DMS 273 (cell line): ENCODE measurements around the gene SPRN.
"Not testable (repeated sequence)": the region's sequence is repeated elsewhere in the genome, so short reads cannot be mapped to it uniquely, and the experiment has no call there.

Experiments used
- DNase-seq: peaks from one replicate; lab custom pipeline; 2025; ENCODE audit not compliant: unreplicated experiment; lab: John Stamatoyannopoulos, UW

The SPRN gene

DNA sequence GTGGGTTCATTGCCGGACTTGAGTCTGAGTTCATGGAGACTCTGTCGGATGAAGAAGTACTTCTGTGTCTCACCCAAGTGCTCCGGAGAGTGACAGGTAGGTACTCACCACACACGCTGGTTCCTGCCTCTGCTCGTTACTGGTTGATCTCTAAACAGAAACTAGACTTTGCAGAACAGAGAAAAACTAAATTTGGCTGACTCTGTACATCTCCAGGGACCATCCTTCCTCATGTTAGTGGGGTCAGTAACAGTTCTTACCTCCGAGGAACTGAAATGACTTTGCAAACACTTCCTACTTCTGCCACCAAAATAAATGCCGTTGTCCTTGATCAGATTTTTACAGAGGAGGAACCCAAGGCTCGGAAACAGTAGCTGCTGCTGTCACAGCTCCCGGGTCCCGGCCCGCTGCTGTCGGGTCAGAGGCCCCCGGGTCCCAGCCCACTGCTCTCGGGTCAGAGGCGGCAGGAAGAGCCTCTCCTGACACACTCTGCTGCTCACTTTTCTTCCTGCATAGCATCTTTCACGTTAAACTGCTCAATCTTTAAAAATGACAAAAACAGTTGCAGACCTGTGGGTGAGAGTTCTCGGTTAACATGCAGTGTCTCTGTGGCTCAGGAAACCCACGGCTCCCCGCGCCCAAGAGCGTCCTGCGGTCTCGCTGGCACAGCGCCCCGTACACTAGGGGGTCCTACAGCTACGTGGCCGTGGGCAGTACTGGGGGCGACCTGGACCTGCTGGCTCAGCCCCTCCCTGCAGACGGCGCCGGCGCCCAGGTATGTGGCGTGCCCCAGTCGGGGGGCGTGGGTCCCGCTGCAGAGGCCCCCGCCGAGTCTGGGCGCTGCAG lies 35.2 kb downstream of the SPRN start:
- no peak for DNase-seq

DNA sequence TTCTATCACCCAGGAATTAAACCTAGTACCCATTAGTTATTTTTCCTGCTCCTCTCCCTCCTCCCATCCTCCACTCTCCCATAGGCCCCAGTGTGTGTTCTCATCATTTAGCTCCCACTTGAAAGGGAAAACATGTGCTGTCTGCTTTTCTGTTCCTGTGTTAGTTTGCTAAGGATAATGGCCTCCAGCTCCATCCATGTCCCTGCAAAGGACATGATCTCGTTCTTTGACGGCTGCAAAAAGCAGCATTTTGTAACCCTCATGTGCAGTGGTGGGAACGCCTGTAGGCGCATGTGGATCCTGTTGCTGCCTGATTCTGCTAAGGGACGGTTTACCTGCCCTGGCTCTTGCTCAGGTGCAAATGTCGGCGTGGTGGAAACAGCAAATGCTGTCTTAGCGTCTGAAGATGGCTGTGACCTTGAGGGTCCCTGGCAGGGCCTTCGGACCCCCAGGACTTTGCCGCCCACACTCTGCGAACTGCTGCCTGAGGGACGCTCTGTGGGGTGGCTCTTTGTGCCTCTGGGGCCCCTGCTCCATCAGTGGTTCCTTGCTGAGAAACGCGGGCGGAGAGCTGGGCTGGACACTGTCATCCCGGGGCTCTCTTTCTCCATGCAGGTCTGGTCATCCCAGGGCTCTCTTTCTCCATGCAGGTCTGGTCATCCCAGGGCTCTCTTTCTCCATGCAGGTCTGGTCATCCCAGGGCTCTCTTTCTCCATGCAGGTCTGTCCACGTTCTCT lies 36.0 kb downstream of the SPRN start:
- DNase-seq: peak; percentile 49

DNA sequence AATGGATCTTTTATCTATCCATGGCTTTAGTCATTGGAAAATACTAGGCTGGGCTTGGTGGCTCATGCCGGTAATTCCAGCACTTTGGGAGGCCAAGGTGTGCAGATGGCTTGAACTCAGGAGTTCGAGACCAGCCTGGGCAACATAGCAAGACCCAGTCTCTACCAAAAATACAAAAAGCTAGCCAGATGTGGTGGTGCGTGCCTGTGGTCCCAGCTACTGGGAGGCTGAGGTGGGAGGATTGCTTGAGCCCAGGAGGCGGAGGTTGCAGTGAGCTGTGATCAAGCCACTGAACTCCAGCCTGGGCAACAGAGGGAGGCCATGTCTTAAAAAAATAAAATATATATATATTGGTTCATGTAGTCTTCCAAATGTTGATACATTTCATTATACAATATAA lies 37.5 kb downstream of the SPRN start:
- DNase-seq: not testable (repeated sequence)

DNA sequence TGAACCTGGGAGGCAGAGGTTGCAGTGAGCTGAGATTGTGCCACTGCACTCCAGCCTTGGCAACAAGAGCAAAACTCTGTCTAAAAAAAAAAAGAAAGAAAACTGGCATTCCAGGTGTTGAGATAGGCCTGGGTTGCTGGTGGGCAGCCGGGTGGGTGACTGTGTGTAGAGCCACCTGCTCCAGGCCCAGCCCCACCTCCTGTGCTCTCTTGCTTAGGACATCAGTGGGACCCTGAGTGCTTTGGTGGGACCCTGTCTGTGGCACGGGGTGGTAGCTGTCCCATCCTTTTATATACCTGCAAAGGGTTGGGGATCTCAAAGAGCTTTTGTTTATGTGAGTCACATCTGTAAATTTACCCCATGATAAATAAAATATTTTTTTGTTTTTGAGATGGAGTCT lies 39.2 kb downstream of the SPRN start:
- DNase-seq: no peak

DNA sequence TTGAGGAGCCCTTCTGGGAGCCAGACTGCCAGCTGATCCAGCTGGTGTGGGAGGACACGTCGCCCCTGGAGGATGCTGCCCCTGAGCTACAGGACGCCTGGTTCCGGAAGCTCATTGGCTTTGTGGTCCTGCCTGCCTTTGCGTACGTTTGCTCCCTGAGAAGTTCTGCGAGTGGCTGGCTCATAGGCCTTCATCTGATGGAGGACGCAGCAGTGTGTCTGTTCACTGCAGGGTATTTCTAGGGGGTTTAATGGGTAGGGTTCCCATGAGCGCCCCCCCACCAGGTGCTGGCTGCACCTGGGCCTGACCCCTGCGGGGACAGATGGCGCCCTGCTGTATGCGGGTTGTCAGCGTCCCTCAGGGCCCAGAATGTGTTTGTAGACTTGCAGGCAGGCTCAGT lies 40.4 kb downstream of the SPRN start:
- DNase-seq: no peak

DNA sequence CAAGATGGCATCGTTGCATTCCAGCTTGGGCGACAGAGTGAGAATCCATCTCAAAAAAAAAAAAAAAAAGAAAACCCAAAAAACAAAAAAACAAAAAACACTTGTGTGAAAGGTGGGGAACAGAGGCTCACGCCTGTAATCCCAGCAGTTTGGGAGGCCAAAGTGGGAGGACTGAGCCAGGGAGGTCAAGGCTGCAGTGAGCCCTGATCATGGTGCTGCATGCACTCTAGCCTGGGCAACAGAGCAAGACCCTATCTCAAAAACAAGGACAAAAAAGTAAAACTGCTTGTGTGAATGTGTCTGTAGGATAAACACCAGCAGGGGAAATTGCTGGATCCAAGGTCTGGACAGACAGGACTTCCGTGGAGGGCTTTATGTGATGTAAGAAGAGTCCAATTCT lies 40.9 kb downstream of the SPRN start:
- no peak for DNase-seq

DNA sequence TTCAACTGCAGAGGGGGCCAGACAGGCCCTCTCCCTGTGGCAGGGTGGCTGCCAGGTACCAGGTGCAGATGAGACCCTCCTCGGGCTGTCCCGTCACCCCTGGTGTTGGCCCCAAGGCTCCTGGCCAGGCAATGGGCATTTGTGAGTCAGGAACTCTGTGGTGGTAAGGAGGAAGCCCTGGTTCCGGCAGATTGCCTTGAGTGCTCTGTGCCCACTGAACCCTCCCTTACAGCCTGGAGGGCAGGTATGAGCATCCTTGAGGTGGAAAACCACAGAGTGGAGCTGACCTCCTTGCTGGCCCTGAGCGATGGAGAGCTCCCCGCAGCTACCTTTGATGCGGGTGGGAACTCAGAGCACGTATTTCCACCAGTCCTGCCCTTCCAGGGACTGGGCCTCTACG lies 43.4 kb downstream of the SPRN start:
- no peak for DNase-seq

DNA sequence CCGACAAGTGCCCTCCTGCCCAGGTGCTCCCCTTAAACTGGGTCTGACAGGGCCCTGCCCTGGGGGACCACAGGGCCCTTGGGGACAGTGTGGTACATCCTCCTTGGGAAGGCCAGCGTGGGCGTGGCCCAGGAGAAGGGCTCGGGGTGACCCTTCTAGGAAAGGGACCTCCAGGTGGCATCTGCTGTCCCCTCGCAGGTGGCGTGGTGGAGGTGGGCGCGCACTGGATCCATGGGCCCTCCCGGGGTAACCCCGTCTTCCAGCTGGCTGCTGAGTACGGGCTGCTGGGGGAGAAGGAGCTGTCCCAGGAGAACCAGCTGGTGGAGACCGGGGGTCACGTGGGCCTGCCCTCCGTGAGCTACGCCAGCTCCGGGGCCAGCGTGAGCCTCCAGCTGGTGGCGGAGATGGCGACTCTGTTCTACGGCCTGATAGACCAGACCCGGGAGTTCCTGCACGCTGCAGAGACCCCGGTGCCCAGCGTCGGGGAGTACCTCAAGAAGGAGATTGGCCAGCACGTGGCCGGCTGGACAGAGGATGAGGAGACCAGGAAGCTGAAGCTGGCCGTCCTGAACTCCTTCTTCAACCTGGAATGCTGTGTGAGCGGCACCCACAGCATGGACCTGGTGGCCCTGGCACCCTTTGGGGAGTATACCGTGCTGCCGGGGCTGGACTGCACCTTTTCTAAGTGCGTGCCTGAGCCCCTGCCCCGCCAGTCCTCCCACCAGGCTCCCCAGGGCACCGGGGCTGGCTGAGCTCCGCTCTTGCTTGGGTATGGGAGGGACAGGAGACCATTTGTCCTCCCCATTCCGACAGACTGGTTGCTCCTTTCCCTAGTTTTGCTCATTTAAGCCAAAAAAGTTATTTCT lies 44.4 kb downstream of the SPRN start:
- DNase-seq: no peak

DNA sequence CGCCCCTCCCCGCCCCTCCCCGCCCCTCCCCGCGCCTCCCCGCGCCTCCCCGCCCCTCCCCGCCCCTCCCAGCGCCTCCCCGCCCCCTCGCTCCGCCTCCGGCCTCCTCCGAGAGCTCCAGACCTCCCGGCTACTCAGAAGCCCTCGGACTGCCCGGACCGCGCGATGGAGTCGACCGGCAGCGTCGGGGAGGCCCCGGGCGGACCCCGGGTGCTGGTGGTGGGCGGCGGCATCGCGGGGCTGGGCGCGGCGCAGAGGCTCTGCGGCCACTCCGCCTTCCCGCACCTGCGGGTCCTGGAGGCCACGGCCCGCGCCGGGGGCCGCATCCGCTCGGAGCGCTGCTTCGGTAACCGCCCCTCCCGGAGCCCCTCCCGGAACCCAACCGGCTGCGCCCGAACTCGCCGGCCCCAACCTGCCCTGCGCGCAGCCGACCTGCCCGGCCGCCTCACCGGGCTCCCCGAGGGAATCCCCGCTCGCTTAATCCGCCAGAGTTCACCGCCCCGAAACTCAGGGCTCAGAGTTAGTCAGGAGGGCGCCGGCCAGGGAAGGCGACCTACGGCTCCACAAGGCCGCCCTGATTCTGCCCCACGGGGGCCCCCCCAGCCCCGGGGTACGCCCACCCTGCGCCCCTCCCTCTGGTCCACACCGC lies 45.1 kb downstream of the SPRN start, which contains the start of gene PAOX:
Gene PAOX, plus strand, starts transcription at position 111 of the 649 bp plus-strand sequence. Its CDS starts 55 bp downstream, at position 166.
- DNase-seq: peak; percentile 71

DNA sequence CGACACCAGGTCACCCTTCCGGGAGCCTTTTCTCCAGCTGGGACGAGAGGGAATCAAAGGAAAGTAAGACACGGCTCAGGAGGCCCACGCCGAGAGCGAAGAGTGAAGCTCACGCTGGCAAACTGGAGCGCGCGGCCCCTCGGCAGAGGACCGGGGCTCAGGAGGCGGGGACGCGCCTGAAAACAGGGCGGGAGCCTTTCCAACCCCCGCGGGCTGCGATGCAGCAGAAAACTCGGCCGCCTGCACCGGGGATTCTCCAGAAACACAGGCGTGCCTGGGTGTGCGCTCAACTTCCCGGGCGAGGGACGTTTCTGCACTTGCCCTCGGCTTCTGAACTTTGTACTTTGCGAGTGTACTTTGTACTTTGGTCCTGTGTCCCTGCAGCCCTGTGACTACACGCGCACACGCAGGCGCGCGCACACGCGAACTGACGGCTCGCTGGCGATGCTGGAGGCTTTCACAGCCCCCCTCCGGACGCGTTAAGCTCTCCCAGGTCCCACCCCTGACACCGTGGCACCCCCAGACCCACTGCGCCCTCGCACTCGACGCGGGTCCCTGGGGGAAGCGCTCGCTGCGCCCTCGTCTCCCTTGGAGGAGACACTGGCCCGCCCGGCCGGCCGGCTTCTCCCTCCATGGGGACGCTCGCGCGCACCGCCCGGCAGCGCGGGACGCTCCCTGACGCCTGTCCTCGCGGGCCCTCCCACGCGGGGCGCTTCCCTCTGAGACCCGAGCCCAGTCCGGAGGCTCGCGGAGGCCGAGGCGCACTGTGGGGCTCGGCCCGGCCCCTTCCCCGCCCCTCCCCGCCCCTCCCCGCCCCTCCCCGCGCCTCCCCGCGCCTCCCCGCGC lies 46.0 kb downstream of the SPRN start:
- peak; percentile 71 for DNase-seq

DNA sequence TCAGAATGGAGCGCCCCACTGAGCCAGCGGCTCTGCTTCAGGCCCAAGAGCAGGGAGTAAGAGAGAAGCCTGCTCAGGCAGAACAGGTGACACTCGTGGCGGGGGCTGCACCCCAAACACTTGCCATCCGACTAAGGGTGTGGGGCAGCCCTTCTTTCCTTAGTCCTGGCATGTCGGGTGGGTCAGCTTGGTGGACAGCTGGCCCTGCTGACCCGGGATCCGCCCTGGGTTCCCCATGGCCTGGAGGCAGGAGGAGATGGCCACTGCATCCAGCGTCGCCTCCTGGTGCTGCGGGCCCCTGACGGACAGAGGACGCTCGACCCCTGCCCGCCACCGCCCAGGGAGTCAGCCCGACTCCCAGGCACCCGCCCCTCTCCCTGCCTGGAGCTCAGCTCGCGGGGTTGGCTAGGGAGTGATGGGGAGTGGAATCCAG lies 46.6 kb downstream of the SPRN start:
- DNase-seq: no peak

DNA sequence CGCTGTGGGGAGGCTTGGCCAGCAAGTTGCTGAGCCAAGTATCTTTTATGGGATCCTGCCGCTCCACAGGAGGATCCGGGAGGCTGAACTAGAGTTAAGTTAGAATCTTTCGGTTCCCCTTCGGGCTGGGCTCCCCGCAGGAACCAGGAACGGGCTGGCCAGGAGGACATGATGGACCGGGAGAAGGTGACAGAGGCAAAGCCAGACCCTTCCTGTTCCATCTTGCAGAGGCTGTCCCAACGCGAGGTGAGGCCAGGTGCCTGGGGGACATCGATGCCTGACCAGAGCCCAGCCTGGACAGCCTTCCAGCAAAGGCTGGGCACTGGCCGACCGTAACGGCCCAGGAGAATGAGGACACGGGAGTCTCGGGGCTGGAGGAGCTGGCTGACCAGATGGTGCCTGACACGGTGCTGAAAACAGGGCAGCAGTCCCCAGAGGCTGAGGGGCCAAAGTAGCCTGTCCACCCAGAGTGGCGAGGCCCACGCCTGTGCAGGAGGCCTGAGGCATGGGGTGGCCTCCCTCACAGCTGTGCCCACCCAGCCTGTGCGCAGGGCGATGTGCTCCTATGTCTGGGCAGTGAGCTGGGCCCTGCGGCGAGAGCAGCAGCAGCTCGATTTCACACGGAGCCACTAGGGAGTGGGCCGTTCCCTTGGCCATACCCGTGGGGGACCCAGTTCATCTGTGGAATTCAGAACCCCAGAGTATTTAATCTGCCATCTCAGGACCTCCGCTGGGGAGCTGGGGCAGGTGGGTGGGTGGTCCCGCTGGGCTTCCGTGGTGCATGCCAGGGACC lies 47.2 kb downstream of the SPRN start:
- DNase-seq: no peak

DNA sequence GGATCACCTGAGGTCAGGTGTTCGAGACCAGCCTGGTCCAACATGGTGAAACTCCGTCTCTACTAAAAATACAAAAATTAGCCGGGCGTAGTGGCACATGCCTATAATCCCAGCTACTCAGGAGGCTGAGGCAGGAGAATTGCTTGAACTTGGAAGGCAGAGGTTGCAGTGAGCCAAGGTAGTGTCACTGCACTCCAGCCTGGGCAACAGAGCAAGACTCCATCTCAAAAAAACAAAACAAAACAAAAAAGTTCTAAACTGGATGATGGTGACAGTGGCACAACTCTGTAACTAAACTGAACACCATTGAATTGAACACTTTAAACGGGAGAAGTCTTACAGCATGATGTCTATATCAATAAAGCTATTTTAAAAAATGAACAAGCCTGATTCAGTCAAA lies 48.2 kb downstream of the SPRN start:
- DNase-seq: not testable (repeated sequence)

DNA sequence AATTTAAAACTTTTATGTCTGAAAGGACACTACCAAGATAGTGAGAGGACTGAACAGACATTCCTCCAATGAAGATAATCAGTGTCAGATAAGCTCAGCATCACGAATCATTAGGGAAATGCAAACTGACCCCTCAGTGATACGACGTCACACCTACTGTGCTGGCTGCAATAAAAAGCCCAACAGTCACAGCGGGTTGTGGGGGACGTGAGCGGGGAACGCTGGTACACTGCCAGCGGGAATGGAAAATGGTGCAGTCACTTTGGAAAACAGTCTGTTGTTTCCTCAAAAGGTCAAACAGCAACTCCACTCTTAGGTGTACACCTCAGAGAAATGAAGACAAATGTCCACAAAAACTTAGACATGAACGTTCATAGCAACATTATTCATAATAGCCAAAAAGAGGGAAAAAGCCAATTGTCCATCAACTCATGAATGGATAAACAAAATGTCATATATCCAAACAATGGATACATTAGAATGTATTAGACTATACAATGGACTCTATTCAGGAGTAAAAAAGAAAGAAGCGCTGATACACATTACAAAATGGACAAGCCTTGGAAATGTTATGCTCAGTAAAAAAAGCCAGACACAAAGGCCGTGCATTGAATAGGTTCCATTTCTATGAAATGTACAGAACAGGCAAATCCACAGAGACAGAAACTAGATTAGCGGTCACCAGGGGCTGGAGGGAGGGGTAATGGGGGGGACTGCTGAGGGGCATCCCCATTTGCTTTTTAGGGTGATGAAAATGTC lies 48.9 kb downstream of the SPRN start:
- no peak for DNase-seq

DNA sequence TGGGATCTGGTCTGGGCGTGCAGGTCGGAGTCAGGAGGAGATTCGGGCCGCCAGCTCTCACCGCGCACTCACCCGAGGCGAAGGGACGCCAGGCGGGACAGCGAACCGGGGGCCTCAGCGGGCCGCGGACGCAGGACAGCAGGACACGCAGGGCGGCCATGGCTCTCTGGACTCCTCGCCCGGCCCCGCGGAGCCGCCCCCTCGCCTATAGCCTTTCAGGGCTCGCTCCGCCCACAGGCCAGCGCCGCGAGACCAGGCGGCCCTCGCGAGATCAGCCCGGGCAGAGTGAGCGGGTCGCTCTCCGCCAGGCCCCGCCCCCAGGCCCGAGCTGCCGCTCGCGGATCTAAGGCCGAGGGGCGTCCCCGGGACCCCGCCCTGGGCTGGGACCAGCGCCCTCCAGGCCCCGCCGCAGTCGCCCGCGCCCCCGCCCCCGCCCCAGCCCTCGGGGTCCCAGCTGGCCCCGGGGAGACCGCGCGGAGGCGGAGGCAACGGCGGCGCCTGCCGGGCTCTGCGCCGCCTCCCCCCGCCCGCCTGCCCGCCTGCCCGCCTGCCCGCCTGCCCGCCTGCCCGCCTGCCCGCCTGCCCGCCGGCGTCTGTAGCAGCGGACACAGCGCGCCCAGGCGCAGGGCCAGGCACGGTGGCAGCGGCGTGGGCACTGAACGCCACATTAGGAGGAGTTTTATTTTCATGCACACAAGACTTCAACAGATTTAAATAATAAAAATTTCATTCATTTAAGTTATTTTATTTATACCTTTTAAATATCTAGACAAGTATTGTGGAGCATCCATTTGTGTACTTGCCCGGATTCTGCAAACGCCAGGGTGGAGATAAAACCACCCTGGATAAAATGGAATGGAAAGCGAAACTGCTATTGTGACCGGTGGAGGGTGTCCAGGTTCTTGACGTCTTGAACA lies 51.0 kb downstream of the SPRN start, which contains the start of gene ECHS1:
Gene ECHS1, minus strand, starts transcription at position 181 of the 917 bp plus-strand sequence. Its CDS starts 21 bp downstream, at position 160.
- peak; percentile 95 for DNase-seq

DNA sequence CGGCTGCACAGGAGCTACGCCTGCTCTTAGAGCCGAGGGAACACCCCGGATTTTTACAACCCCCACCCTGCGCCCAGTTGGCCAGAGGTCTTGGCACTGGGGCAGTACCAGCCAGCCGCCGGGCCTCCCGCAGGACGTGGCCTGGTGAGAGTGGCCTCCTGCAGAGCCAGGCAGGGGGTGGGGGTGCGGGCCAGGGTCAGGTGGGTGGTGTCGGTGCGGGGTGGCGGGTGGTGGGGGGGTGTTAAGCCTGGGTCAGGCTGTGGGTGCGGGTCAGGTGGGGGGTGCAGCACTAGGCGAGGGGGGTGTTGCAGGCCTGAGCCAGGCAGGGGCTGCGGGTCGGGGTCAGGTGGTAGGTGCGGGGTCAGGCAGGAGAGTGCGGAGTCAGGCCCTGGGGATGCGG lies 51.9 kb downstream of the SPRN start:
- no peak for DNase-seq
